ENCODE results near the gene GALR2.
"Not testable (repeated sequence)": the region's sequence is repeated elsewhere in the genome, so short reads cannot be mapped to it uniquely, and the experiment has no call there.

The GALR2 gene

GRCh38 chr17:76039121-76039520 is 35.5 kb upstream of the GALR2 start:
- no peak for TF ChIP-seq JUND (IDR thresholded peaks at IDR 0.05; ENCODE audit: low read depth)
- no peak for DNase-seq (ENCODE audit: low read depth in 1 of 2, low spot score in 1 of 2)
- in situ Hi-C loops (cut with HindIII; ENCODE audit: low pct_unique_long_range_greater_than_20kb, low sequenced_read_pairs), result no loop called here

- TF ChIP-seq JUND (IDR thresholded peaks at IDR 0.05; ENCODE audit: low read depth), result no peak
- in situ Hi-C loops (cut with HindIII; ENCODE audit: low pct_unique_long_range_greater_than_20kb, low sequenced_read_pairs), result no loop called here
- DNase-seq (ENCODE audit: low read depth in 1 of 2, low spot score in 1 of 2), result no peak
These were observed 34.2 kb upstream of the GALR2 start for GRCh38 chr17:76040376-76040775.

- DNase-seq (ENCODE audit: low read depth in 1 of 2, low spot score in 1 of 2); in situ Hi-C loops (cut with HindIII; ENCODE audit: low pct_unique_long_range_greater_than_20kb, low sequenced_read_pairs): not testable (repeated sequence)
These were observed 31.7 kb upstream of the GALR2 start for GRCh38 chr17:76042868-76043267.

GRCh38 chr17:76044475-76045007 is 30.0 kb upstream of the GALR2 start:
- DNase-seq (ENCODE audit: low read depth in 1 of 2, low spot score in 1 of 2); in situ Hi-C loops (cut with HindIII; ENCODE audit: low pct_unique_long_range_greater_than_20kb, low sequenced_read_pairs): not testable (repeated sequence)

- peak in 1 of 2 experiments; percentile 22 for DNase-seq (ENCODE audit: low read depth in 1 of 2, low spot score in 1 of 2)
- in situ Hi-C loops (cut with HindIII; ENCODE audit: low pct_unique_long_range_greater_than_20kb, low sequenced_read_pairs), result no loop called here
- TF ChIP-seq JUND (IDR thresholded peaks at IDR 0.05; ENCODE audit: low read depth), result no peak
These were observed 28.5 kb upstream of the GALR2 start for GRCh38 chr17:76046064-76046463.

- DNase-seq (ENCODE audit: low read depth in 1 of 2, low spot score in 1 of 2), result no peak
- TF ChIP-seq JUND (IDR thresholded peaks at IDR 0.05; ENCODE audit: low read depth), result no peak
- in situ Hi-C loops (cut with HindIII; ENCODE audit: low pct_unique_long_range_greater_than_20kb, low sequenced_read_pairs), result no loop called here
These were observed 26.5 kb upstream of the GALR2 start for GRCh38 chr17:76048025-76048605.

- TF ChIP-seq JUND (IDR thresholded peaks at IDR 0.05; ENCODE audit: low read depth), result no peak
- in situ Hi-C loops (cut with HindIII; ENCODE audit: low pct_unique_long_range_greater_than_20kb, low sequenced_read_pairs), result no loop called here
- DNase-seq (ENCODE audit: low read depth in 1 of 2, low spot score in 1 of 2), result no peak
These were observed 25.9 kb upstream of the GALR2 start for GRCh38 chr17:76048711-76049110.

GRCh38 chr17:76049239-76049638 is 25.3 kb upstream of the GALR2 start:
- no peak for TF ChIP-seq JUND (IDR thresholded peaks at IDR 0.05; ENCODE audit: low read depth)
- in situ Hi-C loops (cut with HindIII; ENCODE audit: low pct_unique_long_range_greater_than_20kb, low sequenced_read_pairs), result no loop called here

GRCh38 chr17:76049836-76050537 is 24.6 kb upstream of the GALR2 start:
- no peak for DNase-seq (ENCODE audit: low read depth in 1 of 2, low spot score in 1 of 2)
- TF ChIP-seq JUND (IDR thresholded peaks at IDR 0.05; ENCODE audit: low read depth), result no peak
- in situ Hi-C loops (cut with HindIII; ENCODE audit: low pct_unique_long_range_greater_than_20kb, low sequenced_read_pairs), result no loop called here

More at GRCh38 chr17:76049239-76049638, 25.3 kb upstream of the GALR2 start:
- no peak for DNase-seq (ENCODE audit: low read depth in 1 of 2, low spot score in 1 of 2)

- in situ Hi-C loops (cut with HindIII; ENCODE audit: low pct_unique_long_range_greater_than_20kb, low sequenced_read_pairs), result no loop called here
- TF ChIP-seq JUND (IDR thresholded peaks at IDR 0.05; ENCODE audit: low read depth), result no peak
- DNase-seq (ENCODE audit: low read depth in 1 of 2, low spot score in 1 of 2), result peak in 1 of 2 experiments; percentile 74
These were observed 23.8 kb upstream of the GALR2 start for GRCh38 chr17:76050538-76051467.

GRCh38 chr17:76051561-76051960 is 23.0 kb upstream of the GALR2 start:
- in situ Hi-C loops (cut with HindIII; ENCODE audit: low pct_unique_long_range_greater_than_20kb, low sequenced_read_pairs), result no loop called here
- no peak for TF ChIP-seq JUND (IDR thresholded peaks at IDR 0.05; ENCODE audit: low read depth)
- no peak for DNase-seq (ENCODE audit: low read depth in 1 of 2, low spot score in 1 of 2)

- no peak for TF ChIP-seq JUND (IDR thresholded peaks at IDR 0.05; ENCODE audit: low read depth)
- DNase-seq (ENCODE audit: low read depth in 1 of 2, low spot score in 1 of 2), result no peak
- in situ Hi-C loops (cut with HindIII; ENCODE audit: low pct_unique_long_range_greater_than_20kb, low sequenced_read_pairs), result no loop called here
These were observed 21.1 kb upstream of the GALR2 start for GRCh38 chr17:76053246-76054111.
